Hindlimb muscle (tissue), 1 donor: ENCODE measurements around the gene INPP5E. TPM values are rescaled to one million over a fixed set of nuclear protein-coding genes. Genes with fewer than 3 reads are reported as not detected.

ENCODE experiments used
- DNase-seq: peaks from one replicate; pipeline ENCODE4 v3.0.0-alpha.2; 2013
- polyA plus RNA-seq: library from polyadenylated mRNA; unstranded; fragments of 120-200 nt; gene quantifications from one replicate; pipeline ENCODE4 v1.2.1, GENCODE V29; 2013; ENCODE audit not compliant: insufficient read length

Gene INPP5E, protein sequence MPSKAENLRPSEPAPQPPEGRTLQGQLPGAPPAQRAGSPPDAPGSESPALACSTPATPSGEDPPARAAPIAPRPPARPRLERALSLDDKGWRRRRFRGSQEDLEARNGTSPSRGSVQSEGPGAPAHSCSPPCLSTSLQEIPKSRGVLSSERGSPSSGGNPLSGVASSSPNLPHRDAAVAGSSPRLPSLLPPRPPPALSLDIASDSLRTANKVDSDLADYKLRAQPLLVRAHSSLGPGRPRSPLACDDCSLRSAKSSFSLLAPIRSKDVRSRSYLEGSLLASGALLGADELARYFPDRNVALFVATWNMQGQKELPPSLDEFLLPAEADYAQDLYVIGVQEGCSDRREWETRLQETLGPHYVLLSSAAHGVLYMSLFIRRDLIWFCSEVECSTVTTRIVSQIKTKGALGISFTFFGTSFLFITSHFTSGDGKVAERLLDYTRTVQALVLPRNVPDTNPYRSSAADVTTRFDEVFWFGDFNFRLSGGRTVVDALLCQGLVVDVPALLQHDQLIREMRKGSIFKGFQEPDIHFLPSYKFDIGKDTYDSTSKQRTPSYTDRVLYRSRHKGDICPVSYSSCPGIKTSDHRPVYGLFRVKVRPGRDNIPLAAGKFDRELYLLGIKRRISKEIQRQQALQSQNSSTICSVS
- 13.7 TPM for polyA plus RNA-seq

DNA sequence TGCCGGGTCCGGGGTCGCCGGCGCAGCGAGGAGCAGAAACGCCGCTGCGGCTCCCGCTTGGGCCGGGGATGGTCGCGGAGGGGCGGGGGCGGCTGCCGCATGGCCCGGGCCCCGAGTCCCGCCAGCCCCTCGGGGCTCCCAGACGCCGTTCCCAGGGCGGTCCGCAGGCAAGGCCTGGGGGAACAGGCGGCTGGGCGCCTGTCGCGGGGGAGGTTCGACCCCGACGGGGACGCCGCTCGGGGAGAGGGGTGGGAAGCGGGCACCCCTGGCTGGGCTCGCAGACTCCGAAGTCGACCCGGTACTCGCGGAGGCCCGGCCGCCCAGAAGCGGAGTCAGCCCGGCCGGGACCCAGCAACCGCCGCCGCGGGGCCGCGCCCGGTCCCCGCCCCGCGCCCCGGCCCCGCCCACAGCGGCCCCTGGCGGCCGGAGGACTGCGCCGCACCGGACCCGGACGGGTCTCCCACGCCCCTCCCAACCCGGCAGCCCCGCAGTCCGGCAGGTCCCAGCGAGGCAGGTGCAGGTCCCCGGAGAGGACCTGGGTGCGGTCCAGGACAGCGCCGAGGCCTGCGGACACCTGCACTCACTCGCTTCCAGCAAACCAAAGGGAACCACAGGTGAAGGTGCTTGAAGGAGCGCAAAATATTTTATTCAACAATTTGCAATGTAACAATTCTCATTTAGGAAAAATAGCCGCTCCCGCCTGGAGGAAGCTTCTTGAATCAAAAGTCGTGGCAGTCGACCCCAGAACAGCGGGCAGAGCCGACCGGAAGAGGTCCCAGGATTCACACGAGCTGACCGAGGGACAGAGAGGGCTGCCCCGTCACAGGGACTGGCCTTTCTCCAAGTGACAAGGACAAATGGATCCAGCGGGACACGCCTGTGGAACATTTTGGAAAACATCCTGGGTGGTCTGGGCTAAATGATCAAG is at the start of gene INPP5E:
Gene INPP5E (minus strand): TSS at position 365 of the 928 bp plus-strand sequence. CDS start 426 bp downstream, outside the sequence.
- DNase-seq = peak; percentile 85

DNA sequence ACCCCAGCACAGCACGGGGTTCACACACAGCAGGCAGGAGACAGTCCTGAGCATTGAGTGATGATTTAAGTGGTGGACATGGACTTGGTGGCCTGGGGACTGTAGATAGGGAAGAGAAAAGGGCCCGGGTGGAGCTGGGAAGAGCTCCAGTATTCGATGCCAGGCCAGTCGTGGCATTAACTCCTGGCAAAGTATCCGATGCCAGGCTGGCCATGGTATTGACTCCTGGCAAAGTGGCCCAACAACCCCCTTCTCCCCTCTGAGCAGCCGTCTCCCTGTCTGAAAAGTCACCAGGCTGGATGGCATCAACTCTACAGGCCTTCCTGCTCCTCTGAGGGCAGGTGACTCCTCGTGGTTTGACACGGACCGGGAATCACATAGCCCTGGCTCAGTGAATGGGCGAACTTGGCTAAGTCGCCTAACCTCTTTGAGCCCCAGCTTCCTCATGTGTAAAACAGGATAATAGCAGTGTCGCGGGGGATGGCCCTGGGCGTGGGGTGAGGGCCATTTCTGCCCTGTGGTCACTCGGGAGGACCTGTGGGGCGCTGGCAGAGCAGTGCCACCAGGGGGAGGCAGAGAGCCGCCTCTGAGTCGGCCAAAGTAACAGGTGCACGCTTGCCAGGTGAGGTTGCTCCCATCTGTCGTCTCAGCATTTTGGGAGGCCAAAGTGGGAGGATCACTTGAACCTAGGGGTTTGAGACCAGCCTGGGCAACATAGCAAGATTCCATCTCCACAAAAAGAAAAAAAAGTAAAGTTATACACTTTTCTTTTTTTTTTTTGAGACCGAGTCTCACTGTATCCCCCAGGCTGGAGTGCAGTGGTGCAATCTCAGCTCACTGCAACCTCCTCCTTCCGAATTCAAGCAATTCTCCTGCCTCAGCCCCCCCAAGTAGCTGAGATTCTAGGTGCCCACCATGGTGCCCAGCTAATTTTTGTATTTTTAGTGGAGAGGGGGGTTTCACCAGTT is 48.9 kb upstream of the INPP5E start:
- peak; percentile 35 for DNase-seq

DNA sequence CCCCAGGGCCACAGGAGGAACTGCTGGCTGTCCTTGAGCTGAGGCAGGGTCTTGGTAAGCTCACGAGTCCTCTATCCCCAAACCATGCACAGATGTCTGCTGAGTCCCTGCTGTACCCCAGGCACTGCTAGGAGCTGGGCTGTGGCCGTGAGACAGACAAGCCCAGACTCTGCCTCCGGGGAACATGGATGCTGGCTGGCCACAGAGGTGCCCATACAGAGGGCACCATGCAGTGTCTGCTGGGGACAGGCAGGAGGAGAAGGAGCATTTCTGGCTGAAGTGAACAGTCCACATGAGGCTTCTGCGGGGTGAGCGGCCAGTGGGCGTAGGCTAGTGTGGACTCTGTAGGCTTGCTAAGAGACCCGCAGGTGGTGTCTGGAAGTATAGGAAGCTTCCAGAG is 48.0 kb upstream of the INPP5E start:
- DNase-seq = no peak

DNA sequence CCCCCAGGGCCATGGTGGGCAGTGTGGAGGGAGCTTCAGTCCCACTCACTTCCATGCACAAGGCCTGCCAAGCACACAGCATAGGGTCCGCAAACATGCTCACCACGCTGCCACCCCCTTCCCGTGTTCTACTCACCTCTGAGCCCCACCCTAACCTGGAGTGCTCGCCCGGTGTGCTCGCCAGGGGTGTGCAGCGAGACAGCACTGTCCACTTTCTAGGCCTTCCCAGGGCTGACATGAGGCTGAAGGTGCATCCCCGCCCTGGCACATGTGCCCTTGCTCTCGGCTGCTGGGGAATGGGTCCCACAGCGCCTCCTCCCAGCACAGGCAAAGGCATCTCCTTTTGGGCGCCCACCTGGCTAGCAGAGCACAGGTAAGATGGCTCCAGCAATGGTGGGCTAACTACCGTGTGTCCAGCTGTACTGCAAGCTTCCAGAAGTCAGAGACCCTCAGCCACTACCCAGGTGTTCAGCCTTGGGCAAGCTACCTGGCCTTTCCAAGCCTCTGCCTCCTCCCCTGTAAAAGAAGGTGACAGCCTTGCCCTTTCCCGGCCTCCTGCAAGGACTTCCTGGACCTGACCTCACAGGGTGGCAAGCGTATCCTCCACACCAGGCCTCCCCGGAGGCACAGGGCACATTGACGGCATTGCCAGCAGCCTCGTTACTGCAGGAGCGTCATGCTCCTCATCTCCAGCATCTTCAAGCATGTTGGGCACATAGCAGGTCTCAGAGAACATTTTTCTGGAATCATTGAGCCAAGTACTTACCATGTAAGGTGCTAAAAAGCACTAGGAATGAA is 47.4 kb upstream of the INPP5E start:
- DNase-seq = no peak

DNA sequence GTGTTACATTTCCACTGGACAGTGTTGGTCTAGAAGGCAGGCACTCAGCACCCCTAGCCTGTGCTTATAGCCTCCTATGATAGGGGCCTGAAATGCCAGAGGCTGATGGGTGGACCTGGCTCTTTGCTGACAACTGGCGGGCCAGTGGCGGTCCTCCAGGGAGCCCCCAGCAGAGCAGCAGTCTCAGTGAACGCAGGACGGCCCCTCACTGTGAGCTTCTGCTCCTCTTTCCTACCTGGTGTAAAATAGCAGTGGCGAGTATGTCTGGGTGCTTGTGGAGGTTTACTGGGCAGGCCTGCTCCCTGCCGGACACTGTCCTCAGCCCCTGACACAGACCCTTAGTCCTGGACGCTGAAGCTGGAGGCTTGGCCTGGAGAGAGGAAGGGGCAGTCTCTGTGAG is 46.5 kb upstream of the INPP5E start:
- DNase-seq = no peak

DNA sequence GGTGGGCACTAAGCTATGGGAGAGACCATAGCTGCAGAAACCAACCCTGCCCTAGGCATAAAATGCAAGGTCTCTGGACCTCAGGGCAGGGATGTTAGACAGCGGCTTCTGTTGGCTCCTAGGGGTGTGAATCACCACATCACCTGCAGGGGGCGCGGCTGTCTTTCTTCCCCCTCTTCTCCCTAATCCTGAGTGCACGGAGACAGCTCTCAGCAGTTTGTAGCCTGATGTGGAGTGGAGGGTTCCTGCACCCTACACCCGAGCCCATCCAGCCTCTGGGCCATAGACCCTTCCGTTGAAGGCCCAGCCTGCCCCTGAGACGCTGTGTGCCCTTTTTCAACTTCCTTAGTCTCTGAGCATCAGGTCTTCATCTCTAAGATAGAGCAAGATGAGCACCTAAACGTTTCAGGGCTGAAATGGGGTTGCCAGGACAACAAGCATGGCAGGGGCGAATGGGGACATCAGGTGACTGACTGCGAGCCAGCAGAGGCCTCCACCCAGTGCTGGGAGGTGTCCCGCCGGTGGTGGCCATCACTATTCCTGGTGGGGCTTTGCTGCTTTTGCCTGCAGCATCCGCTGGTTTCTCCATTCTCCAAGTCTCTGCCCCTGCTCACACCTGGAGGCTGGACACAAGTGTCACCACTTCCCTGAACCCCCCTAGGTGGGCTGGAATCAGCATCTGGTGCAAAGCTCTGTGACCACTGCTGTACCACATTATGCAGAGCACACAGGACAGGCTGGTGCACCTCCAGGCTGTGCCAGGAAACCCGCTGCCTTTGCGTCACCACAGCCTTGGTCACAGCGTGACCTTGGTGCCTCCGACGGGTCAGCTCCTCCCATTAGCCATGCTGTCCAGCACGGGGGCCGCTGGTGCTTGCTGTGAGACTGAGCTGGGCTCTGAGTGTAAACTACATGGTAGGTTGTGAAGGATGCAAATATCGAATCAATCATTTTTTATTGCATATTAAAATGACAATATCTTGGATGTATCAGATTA is 45.7 kb upstream of the INPP5E start:
- peak; percentile 80 for DNase-seq

DNA sequence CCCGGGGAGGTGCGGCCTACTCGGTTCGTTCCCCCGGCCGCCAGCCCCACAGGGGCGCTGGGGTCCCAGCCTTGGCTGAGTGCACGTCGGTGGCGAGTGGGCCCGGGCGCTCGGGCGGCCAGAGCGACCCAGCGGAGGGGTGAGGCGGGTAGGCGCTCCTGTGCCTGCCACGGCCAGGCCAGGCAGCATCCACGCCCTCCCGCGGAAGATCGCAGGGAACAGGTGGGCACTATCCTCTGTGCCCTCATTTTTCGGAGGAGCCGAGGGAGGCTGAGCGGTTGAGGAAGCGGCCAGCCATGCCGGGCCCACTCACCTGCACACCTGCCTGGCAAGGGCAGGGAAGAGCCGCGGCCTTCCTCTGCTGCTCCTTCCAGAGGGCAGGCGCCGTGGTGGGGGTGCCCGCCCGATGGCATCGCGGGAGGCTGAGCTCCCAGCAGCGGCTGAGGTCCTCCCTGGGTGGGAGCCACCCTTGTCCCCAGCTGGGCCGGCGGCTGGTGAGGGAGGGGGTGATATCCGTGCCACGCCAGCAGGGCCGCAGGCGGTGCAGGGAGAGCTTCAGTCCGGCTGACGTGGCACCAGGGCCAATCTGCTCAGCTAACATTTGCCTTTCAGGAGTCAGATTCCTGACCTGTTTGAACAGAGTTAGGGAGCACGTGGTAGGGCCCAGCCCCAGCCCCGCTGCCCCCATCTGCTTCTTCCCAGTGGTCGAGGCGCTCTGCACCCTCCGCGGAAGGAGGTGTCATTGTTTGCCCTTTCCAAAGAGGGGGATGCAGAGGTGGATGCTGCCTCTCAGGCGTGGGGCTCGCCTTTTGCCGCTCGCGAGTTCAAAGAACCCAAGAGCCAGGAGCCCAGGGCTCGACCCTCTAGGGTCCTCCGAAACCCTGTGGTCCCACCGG is 44.8 kb upstream of the INPP5E start:
- DNase-seq = no peak

DNA sequence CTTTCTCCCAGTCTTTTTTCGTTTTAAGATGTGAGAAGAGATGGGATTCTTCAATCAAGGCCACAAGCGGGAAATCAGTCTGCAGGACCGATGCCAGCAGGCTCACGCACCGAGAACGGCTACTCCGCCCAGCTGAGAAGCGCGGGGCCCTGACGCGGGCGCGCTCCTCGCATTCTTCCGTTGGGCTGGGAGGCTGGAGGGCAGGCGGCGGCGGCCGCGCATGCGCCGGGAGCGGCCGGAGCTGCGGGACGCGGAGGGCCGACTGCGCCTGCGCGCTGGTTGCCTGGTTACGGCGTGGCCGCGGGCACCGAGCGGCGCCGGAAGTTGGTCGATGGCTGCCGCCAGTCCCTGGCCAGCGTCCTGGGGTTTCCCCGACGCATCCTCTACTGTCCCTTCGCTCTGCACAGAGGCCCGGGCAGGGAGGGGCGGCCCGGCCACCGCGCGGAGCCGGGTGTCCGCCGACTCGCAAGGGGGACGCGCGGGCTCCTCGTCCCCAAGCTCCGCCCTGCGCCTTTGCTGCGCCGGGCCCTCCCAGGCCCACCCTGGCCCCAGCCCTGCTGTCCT is 44.0 kb upstream of the INPP5E start:
- peak; percentile 95 for DNase-seq

DNA sequence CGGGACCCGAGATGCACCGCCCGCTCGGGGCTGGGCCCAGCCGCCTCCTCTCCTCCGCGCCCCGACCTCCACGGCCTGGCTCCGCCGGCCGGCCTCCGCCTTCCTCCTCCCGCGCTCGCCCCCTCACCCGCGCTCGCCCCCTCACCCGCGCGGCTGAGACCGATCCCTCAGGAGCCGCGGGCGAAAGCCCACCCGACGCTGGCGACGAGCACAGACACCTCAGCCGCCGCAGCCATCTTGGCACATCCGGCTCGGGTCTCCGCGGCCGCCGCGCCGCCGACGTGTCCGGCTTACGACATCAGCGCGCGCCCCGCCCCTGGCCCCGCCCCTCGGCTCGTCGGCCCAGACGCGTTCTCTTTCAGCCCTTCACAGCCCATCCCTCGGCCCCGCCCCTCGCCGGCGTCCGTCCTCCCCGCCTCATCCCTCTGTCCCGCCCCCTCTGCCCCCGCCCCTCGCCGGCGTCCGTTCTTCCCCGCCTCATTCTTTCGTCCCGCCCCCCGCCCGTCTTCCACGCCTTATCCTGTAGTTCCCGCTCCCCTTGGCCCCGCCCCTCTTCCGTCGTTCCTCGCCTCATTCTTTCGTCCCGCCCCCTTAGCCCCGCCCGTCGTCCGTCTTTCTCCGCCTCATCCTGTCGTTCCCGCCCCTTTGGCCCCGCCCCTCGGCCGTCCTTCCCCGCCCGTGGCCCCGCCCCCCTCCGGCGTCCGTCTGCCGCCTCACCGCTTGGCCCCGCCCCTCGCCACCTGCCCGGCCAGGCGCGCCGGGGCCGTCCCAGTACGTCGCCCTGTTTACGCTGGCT is 43.3 kb upstream of the INPP5E start, which contains the start of gene SEC16A:
Gene SEC16A (minus strand): TSS at position 248 of the 796 bp plus-strand sequence. CDS start 5,425 bp downstream, outside the sequence.
- peak; percentile 99 for DNase-seq

DNA sequence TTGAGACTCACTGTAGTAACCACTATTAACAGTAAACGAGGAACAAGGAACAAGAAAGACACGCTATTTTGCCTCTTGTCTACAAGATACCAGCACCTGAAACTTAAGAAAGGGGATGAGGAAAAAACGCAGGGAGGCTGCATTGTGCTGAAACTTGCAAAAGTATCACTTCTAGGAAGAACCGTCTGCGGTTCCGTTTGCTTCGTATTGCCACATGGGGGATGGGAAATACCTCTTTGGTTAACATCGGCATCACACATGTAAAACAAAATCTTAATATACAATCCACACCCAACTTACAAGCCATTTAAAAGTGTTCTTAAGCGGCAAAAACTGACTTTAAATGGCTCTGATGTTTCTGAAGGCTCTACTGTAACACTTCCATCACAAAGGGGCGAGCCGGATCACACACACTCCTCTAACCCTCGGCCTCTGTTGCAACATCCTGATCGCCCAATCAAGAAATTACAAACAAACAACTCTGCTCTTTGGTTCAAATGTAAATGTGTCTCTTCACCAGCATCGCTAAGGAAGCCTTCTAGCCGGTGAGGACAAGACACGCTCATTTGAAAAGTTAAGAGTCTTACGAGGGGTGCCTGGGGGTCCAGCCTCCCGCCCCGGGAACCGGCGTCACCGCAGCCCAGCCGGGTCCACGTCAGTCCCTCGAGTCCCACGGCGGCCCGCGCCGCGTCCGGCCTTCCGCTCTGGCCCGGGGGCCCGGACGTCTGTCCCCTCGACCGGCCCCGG is 42.6 kb upstream of the INPP5E start:
- DNase-seq = peak; percentile 33

DNA sequence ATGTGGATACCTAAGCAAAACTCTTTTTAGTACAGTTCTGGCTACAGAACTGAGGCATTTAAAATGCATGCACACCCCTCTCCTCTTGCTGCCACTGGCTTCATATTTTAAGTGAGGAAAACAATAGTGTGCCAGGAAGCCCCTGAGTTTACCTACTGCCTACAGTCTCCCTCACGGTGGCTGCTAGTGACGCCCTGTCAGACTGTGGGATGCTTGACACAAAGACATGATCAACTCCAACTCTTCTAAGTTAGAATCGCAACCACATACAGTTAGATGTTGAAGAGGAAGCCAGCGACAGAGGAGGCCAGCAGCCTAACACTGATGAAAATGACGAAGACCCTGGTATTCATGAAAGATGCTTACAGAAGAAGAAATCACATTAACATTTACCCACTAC is 41.9 kb upstream of the INPP5E start:
- DNase-seq = no peak

DNA sequence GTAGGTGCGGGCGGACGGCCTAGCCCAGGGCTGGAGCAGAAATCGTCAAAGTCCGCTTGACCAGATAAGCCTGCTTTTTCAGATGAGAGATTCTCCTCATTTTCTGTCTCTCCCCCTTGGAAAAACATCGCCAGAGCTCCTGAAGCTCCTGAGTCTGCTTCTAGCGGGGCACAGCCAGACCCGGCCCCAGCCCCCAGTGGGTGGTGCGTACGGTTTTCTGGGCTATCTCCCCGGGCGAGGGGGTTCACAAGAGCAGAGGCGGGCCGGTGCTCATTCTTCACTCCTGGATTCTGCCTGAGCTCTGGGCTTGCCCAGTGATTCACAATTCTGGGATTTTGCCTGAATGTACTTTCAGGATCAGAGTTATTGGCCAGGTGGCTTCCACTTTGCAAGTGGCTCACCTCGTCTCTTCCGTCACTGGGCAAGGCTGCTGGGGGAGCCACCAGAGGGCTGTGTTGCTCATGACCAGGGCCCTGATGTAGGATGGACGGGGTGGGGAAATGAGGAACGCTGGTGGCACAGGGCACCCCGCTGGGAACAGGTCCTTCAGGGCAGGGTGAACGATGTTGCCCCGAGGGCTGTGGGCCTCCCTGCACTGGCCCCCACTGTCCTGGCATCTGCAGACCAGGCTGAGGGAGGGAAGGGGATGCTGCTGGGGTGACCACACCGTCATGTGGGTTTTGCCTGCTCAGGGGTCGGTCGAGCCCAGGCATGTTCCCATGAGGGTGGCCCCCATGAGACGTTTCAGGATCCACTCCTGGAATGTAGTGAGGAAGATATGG is 36.9 kb upstream of the INPP5E start:
- no peak for DNase-seq

DNA sequence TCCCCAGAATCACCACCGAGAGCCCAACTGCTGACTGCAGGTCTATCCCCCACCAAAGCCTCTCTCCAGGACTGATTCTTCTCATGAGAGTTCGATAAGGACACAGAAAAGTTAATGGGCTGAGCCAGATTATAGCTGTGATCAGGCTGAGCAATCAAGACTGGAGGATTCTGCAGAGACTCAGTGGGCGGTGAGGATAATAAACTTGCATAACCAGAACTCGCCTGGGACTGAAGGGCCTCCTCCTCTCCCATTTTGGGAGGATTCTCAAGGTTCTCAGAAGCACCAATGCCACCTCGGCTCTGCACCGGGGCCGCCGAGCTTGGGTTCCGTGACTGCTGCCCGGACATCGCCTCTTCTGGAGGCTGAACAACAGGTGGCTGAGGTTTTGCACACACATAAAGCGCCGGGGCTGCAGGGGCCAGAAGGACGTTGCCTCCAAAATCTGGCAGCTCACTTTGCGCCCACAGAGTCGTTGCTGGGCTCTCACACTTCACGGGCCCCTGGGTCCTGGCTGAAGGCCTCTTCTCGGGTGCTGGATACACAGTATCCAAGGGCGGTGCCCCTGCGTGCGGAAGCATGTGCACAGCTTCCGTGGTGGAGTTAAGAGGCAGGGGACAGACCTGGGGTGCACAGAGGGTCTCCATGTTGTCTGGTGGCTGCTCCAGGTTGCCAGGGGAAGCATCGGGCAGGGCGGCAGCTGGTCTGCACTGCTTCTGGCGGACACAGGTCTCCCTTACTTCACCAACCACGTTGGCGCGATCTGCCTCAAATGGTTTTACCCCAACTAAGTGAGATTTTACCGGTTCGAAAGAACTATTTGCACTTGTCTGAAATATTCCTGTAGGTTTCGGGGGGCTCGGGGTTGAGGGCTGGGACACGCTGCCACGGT is 35.6 kb upstream of the INPP5E start:
- no peak for DNase-seq

DNA sequence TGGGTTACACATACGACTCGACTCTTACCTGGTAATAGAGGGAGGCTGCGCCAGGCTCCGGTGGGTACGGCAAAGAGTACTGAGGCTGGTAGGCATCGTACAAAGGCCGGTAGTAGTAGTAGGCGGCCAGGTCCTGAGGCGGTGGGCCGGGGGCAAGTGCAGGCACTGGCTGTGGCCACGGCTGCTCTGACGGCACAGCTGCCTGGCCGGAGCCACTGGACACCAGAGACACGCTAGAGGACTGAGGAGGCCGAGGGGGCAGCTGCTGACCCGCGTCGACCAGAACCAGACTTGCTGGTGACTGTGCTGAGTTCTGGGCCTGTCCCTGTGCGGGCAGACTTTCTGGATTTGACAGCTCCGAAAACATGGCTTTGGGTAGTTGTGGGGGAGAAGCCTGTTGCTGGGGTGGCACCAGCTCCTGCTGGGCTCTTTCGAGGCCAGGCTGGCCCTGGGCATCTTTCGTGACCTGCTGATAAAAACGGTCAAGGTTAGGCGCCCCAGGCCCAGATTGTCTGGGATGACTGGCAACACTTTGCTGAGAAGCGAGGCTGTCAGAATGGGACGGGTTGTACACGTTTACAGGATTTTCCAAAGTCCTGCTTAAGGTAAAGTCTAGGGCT is 34.5 kb upstream of the INPP5E start:
- DNase-seq = no peak
